ENCODE measurements around the gene COL4A5.

- TF ChIP-seq EZH2 (IDR thresholded peaks at IDR 0.05; ENCODE audit: borderline replicate concordance, low read depth, low read length, poor library complexity, severe bottlenecking) (no peak), CTCF (conservative IDR thresholded peaks at IDR 0.05; ENCODE audit: low read depth, low read length) (no peak)
Observed at GRCh38 chrX:108516184-108516583, 76.5 kb downstream of the COL4A5 start.
